Smooth muscle cell (in vitro differentiated cells): Measurements from ENCODE around the gene F10. TPM values are rescaled to one million over a fixed set of nuclear protein-coding genes. Genes with fewer than 3 reads are reported as not detected.

ENCODE experiments used
- DNase-seq: peaks from one replicate; lab custom pipeline; 2025; ENCODE audit not compliant: unreplicated experiment; lab: John Stamatoyannopoulos, UW
- H2AFZ ChIP-seq: fragments of 200-600 bp; sonication (generic); 2 replicates; pipeline ENCODE4 v1.6.0; 2016; ENCODE audit warnings: antibody characterized with exemption, low read depth, mild to moderate bottlenecking
- H3F3A ChIP-seq: fragments of 200-600 bp; sonication (generic); 2 replicates; pipeline ENCODE4 v1.6.0; 2017; ENCODE audit warnings: antibody characterized with exemption, low read depth
- H3K27ac ChIP-seq: fragments of 200-600 bp; sonication (generic); 2 replicates; pipeline ENCODE4 v1.5.1; 2016; ENCODE audit warnings: low read depth, mild to moderate bottlenecking
- H3K27me3 ChIP-seq: fragments of 200-600 bp; sonication (generic); 2 replicates; pipeline ENCODE4 v1.6.1; 2016; ENCODE audit warnings: low read depth, mild to moderate bottlenecking
- H3K36me3 ChIP-seq: fragments of 200-600 bp; sonication (generic); 2 replicates; pipeline ENCODE4 v1.5.1; 2016; ENCODE audit warnings: low read depth
- H3K4me1 ChIP-seq: fragments of 200-600 bp; sonication (generic); 2 replicates; pipeline ENCODE4 v1.5.1; 2016; ENCODE audit warnings: low read depth
- H3K4me2 ChIP-seq: fragments of 200-600 bp; sonication (generic); 2 replicates; pipeline ENCODE4 v1.6.0; 2016; ENCODE audit warnings: mild to moderate bottlenecking
- H3K4me3 ChIP-seq: fragments of 200-600 bp; sonication (generic); 2 replicates; pipeline ENCODE4 v1.5.1; 2016; ENCODE audit warnings: mild to moderate bottlenecking
- H3K79me2 ChIP-seq: fragments of 200-600 bp; sonication (generic); 2 replicates; pipeline ENCODE4 v1.6.0; 2016; ENCODE audit warnings: low read depth, mild to moderate bottlenecking
- H3K9ac ChIP-seq: fragments of 200-600 bp; sonication (generic); 2 replicates; pipeline ENCODE4 v1.6.0; 2016; ENCODE audit warnings: low read depth
- H3K9me3 ChIP-seq: fragments of 200-600 bp; sonication (generic); replicated peaks from 2 replicates; pipeline ENCODE4 v1.5.1; 2016; ENCODE audit warnings: low read depth
- H4K20me1 ChIP-seq: fragments of 200-600 bp; sonication (generic); 2 replicates; pipeline ENCODE4 v1.6.0; 2016; ENCODE audit warnings: low read depth
- WGBS: methylation state at CpG from one replicate; pipeline ENCODE4 v1.1.7; 2016; ENCODE audit warnings: low lambda C conversion rate; 5-methylcytosine and 5-hydroxymethylcytosine counted together
- polyA plus RNA-seq: library from polyadenylated mRNA; unstranded; fragments of >200 nt; fragmentation: Nextera tagmentation; extraction: Ambion mirVana; gene quantifications from 2 replicates; pipeline ENCODE4 v1.2.1, GENCODE V29; 2016
- total RNA-seq: library from RNA; depleted of rRNA; stranded (reverse); fragments of >200 nt; gene quantifications from 2 replicates; pipeline ENCODE4 v1.2.3, GENCODE V29; 2014
- TF ChIP-seq, protein P1 (sequence below): fragments of 200-600 bp; sonication (generic); IDR thresholded peaks from 2 replicates; pipeline ENCODE4 v1.5.1; 2017; ENCODE audit warnings: borderline replicate concordance, mild to moderate bottlenecking, antibody characterized with exemption; ENCODE audit not compliant: insufficient read depth, poor library complexity, severe bottlenecking

The F10 gene
- total and polyA plus RNA-seq, 2 experiments from 2014 or later: 17.1 to 43.7 TPM

DNA sequence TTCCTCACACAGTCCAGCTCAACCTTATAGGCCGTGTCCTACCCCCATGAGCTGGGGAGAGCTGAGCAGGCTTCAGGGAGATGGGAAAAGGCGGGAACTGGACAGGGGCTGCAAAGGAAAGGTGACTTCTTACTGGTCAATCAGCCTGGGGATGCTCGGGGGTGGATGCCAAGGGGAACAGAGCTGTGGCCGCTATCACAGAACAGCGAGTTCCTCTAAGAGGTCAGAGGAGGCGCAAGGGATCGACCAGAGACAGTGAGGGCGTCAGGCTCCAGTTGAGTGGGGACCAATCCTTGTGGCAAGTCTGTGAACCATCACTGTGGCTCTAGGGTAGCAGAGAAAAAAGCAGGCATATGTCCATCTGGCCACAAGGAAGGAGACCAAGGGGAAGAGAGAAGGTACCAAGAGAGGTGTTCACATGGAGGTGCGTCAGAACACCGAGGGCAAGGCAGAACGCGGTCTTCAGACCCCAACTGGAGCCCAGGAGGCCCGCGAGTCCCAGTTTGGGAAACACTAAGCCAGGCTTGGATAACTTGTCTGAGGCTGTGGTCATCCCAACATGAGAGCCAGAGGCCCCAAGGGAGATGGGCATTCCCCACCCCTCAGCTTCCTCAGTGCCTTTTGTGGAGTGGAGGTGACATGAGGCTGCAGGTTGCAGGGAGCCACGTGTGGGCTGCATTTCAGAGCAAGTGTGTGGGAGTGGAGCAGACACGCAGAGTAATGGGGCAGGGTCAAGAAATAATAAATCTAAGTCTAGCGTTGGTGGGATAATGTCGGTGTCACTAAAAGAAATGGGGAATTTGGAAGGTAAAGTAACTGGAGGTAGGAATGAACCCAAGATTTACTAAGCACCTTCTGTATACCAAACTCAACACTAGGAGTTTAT lies 3.9 kb downstream of the F10 start:
- DNase-seq: no peak
- H3K9ac ChIP-seq: no peak overlapping the region
- 93% methylated on average over 18 of the region's 18 CpGs for WGBS

DNA sequence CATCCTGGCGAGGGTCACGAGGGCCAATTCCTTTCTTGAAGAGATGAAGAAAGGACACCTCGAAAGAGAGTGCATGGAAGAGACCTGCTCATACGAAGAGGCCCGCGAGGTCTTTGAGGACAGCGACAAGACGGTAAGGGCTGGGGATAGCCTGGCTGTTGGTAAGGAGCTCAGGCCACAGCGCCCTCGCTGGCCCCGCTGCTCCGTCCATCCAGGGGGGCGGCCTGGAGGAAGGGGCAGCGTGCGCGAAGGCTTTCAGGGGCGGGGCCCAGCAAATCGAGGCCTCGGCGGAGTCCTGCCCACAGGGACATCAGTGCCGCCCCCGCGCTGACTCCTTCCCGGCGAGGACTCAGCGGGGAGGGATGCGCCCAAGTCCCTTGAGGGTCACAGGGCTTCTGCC lies 6.9 kb downstream of the F10 start:
- 83% methylated on average over 27 of the region's 27 CpGs for WGBS
- Histone ChIP-seq H3K9me3 (no peaks in the 10 kb centered on the region), H3F3A (no peaks in the 10 kb centered on the region), H3K4me2 (no peak overlapping the region), H3K27ac (no peak overlapping the region), H3K79me2 (no peaks in the 10 kb centered on the region), H3K27me3 (no peaks in the 10 kb centered on the region), H3K4me1 (no peaks in the 10 kb centered on the region), H3K4me3 (no peak overlapping the region), H4K20me1 (no peaks in the 10 kb centered on the region), H3K36me3 (no peaks in the 10 kb centered on the region), H3K9ac (no peak overlapping the region), H2AFZ (no peak overlapping the region)
- TF ChIP-seq, protein P1, sequence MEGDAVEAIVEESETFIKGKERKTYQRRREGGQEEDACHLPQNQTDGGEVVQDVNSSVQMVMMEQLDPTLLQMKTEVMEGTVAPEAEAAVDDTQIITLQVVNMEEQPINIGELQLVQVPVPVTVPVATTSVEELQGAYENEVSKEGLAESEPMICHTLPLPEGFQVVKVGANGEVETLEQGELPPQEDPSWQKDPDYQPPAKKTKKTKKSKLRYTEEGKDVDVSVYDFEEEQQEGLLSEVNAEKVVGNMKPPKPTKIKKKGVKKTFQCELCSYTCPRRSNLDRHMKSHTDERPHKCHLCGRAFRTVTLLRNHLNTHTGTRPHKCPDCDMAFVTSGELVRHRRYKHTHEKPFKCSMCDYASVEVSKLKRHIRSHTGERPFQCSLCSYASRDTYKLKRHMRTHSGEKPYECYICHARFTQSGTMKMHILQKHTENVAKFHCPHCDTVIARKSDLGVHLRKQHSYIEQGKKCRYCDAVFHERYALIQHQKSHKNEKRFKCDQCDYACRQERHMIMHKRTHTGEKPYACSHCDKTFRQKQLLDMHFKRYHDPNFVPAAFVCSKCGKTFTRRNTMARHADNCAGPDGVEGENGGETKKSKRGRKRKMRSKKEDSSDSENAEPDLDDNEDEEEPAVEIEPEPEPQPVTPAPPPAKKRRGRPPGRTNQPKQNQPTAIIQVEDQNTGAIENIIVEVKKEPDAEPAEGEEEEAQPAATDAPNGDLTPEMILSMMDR: no peak
- DNase-seq: no peak

More for the DNA sequence above, 3.9 kb downstream of the F10 start:
- H3F3A ChIP-seq: no peaks in the 10 kb centered on the region
- H3K36me3 ChIP-seq: no peaks in the 10 kb centered on the region
- H3K79me2 ChIP-seq: no peaks in the 10 kb centered on the region
- no peak overlapping the region for H3K27ac ChIP-seq
- H3K4me2 ChIP-seq: no peak overlapping the region
- H2AFZ ChIP-seq: no peak overlapping the region
- H3K27me3 ChIP-seq: no peaks in the 10 kb centered on the region
- peaks cover 10% of the 10 kb centered on the region for H3K4me1 ChIP-seq
- H3K9me3 ChIP-seq: no peaks in the 10 kb centered on the region
- TF ChIP-seq, protein P1: no peak
- no peak overlapping the region for H3K4me3 ChIP-seq
- H4K20me1 ChIP-seq: no peaks in the 10 kb centered on the region

DNA sequence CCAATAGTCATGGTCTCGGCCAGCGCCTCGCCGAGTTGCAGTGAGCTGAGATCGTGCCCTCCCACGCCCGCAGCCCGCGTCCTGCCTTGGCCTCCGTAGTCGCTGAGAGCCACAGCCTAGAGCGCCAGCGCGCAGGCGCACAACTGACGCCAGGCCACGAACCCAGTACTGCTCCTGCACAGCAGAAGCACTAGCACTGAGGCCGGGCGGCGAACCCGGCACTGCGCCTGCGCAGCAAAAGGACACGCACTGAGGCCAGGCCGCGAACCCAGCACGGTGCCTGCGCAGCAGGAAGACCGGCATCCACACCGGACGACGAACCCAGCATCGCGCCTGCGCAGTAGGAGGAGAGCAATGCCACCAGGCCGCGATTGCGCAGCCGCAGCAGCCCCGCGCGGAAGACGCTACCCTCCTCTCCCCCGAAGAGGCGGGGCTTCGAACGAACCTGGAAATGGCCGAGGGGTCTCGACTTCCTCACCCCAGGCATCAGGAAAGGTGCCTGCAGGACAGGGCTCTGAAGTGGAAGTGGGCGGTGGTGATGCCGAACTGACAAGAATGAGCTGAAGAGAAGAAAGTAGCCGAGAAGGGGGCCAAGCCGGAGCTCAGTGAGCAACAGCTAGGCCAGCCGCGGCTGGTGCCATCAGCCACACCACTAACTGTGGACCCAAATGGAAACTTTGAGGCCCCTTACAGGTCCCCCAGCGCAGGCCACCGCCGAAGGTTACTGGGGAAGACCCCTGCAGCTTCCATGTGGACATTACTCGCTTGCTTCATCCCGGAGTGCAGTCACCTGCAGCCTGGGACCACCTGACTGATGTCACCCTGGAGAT lies 7.5 kb downstream of the F10 start:
- no peak overlapping the region for H2AFZ ChIP-seq
- TF ChIP-seq, protein P1: no peak
- no peaks in the 10 kb centered on the region for H3K79me2 ChIP-seq
- no peak overlapping the region for H3K9ac ChIP-seq
- no peaks in the 10 kb centered on the region for H3F3A ChIP-seq
- WGBS: 96% methylated on average over 59 of the region's 60 CpGs
- no peaks in the 10 kb centered on the region for H3K4me1 ChIP-seq
- H3K9me3 ChIP-seq: no peaks in the 10 kb centered on the region
- DNase-seq: no peak
- no peaks in the 10 kb centered on the region for H3K36me3 ChIP-seq
- H3K27ac ChIP-seq: no peak overlapping the region
- no peaks in the 10 kb centered on the region for H3K27me3 ChIP-seq
- H3K4me3 ChIP-seq: no peak overlapping the region
- H4K20me1 ChIP-seq: no peaks in the 10 kb centered on the region
- H3K4me2 ChIP-seq: no peak overlapping the region
